KG1 (cell line): ENCODE results near the gene TSEN54.
A peak's percentile ranks its signal among the peaks of the same experiment; 100 is the strongest.
"Not testable (repeated sequence)": the region's sequence is repeated elsewhere in the genome, so short reads cannot be mapped to it uniquely, and the experiment has no call there.

ENCODE experiments used
- DNase-seq: peaks from one replicate; lab custom pipeline; 2025; lab: John Stamatoyannopoulos, UW

Gene TSEN54

GRCh38 chr17:75516255-75516618 is at the start of gene TSEN54:
TSEN54 (plus strand) TSS chr17:75516528; CDS start chr17:75516561, 33 bp downstream.
- DNase-seq = peak; percentile 71

- no peak for DNase-seq
Measured at GRCh38 chr17:75468291-75468754, 48.0 kb upstream of the TSEN54 start.

GRCh38 chr17:75468779-75469373 is 47.5 kb upstream of the TSEN54 start:
- DNase-seq = no peak

GRCh38 chr17:75471207-75471606 is 45.1 kb upstream of the TSEN54 start:
- no peak for DNase-seq

GRCh38 chr17:75472119-75472518 is 44.2 kb upstream of the TSEN54 start:
- no peak for DNase-seq

- no peak for DNase-seq
Measured at GRCh38 chr17:75473246-75473645, 43.1 kb upstream of the TSEN54 start.

- no peak for DNase-seq
Measured at GRCh38 chr17:75474736-75475135, 41.6 kb upstream of the TSEN54 start.

GRCh38 chr17:75475144-75475835 is 41.0 kb upstream of the TSEN54 start:
- no peak for DNase-seq

GRCh38 chr17:75475851-75476250 is 40.5 kb upstream of the TSEN54 start:
- no peak for DNase-seq

GRCh38 chr17:75476271-75476671 is 40.1 kb upstream of the TSEN54 start:
- no peak for DNase-seq

GRCh38 chr17:75476752-75477489 is 39.4 kb upstream of the TSEN54 start:
- DNase-seq = no peak

- DNase-seq = not testable (repeated sequence)
Measured at GRCh38 chr17:75477490-75477862, 38.9 kb upstream of the TSEN54 start.

- DNase-seq = no peak
Measured at GRCh38 chr17:75478508-75478907, 37.8 kb upstream of the TSEN54 start.

- no peak for DNase-seq
Measured at GRCh38 chr17:75480281-75480680, 36.0 kb upstream of the TSEN54 start.

GRCh38 chr17:75481194-75482068 is 34.9 kb upstream of the TSEN54 start:
- DNase-seq = no peak

GRCh38 chr17:75482098-75482942 is 34.0 kb upstream of the TSEN54 start:
- no peak for DNase-seq

- DNase-seq = no peak
Measured at GRCh38 chr17:75485688-75486087, 30.6 kb upstream of the TSEN54 start.

GRCh38 chr17:75486151-75486550 is 30.2 kb upstream of the TSEN54 start:
- DNase-seq = no peak

GRCh38 chr17:75486951-75487350 is 29.4 kb upstream of the TSEN54 start:
- DNase-seq = no peak

GRCh38 chr17:75487351-75488070 is 28.8 kb upstream of the TSEN54 start:
- DNase-seq = peak; percentile 39
